Ascending aorta (tissue), 2 donors: ENCODE measurements around the gene CPA3. TPM values are rescaled to one million over a fixed set of nuclear protein-coding genes. Genes with fewer than 3 reads are reported as not detected.

ENCODE experiments used
- DNase-seq, 2 donors: peaks; one replicate each; pipeline ENCODE4 v3.0.0-alpha.2; 2019; ENCODE audit warnings: low spot score in 2 of 2
- H3K27ac ChIP-seq, 2 donors: fragments of 200-600 bp; sonication (generic); one replicate each; pipeline ENCODE4 v1.5.1; 2016 to 2017; ENCODE audit warnings: mild to moderate bottlenecking in 1 of 2
- H3K27me3 ChIP-seq: fragments of 200-600 bp; sonication (generic); one replicate; pipeline ENCODE4 v1.5.1; 2017
- H3K36me3 ChIP-seq, 2 donors: fragments of 200-600 bp; sonication (generic); one replicate each; pipeline ENCODE4 v1.5.1; 2016
- H3K4me1 ChIP-seq, 2 donors: fragments of 200-600 bp; sonication (generic); one replicate each; pipeline ENCODE4 v1.5.1; 2016 to 2017; ENCODE audit warnings: mild to moderate bottlenecking in 1 of 2
- H3K4me3 ChIP-seq, 2 donors: fragments of 200-600 bp; sonication (generic); one replicate each; pipeline ENCODE4 v1.5.1; 2016 to 2017; ENCODE audit warnings: mild to moderate bottlenecking in 1 of 2
- H3K9me3 ChIP-seq, 2 donors: fragments of 200-600 bp; sonication (generic); one replicate each; pipeline ENCODE4 v1.5.1; 2016
- CTCF ChIP-seq, 3 experiments: fragments of 200-600 bp in 2 of 3; fragments of 450-650 bp in 1 of 3; sonication (generic) in 2 of 3; IDR thresholded peaks; one replicate each; pipeline ENCODE4 v1.5.1; 2016 to 2019; ENCODE audit warnings: antibody characterized with exemption in 3 of 3, mild to moderate bottlenecking in 1 of 3, moderate library complexity in 1 of 3
- intact Hi-C: fragments of 100-400 bp; cut with DNase I; formaldehyde crosslinking; loops from one replicate; pipeline ENCODE4 v1.15.1; 2023
- total RNA-seq: library from RNA; depleted of rRNA; stranded (reverse); fragments of >200 nt; gene quantifications from one replicate; pipeline ENCODE4 v1.1.0, GENCODE V29; 2016

CPA3 gene
- not detected for total RNA-seq

GRCh38 chr3:148865049-148865448 is at the start of gene CPA3:
TSS of gene CPA3 (plus strand) at chr3:148865296. CDS start at chr3:148865308, 12 bp downstream.
- no peak for DNase-seq
- Histone ChIP-seq H3K27me3 (no peaks in the 10 kb centered on the region), H3K4me3 (no peak within 1 kb of the TSS), H3K36me3 (no peaks in the 10 kb centered on the region), H3K9me3 (no peaks in the 10 kb centered on the region), H3K4me1 (no peaks in the 10 kb centered on the region), H3K27ac (no peak within 1 kb of the TSS)
- intact Hi-C loops, result no loop called here
- no peak for TF ChIP-seq CTCF (IDR thresholded peaks at IDR 0.05)

- DNase-seq, result no peak
- no peak overlapping the region for H3K4me3 ChIP-seq
- no peaks in the 10 kb centered on the region for H3K27me3 ChIP-seq
- intact Hi-C loops, result no loop called here
- H3K36me3 ChIP-seq, result no peaks in the 10 kb centered on the region
- no peaks in the 10 kb centered on the region for H3K9me3 ChIP-seq
- H3K4me1 ChIP-seq, result no peaks in the 10 kb centered on the region
- TF ChIP-seq CTCF (IDR thresholded peaks at IDR 0.05), result no peak
- H3K27ac ChIP-seq, result no peak overlapping the region
Measured at GRCh38 chr3:148815316-148816110, 49.6 kb upstream of the CPA3 start.

GRCh38 chr3:148816427-148816826 is 48.7 kb upstream of the CPA3 start:
- Histone ChIP-seq H3K4me1 (no peaks in the 10 kb centered on the region), H3K27me3 (no peaks in the 10 kb centered on the region), H3K9me3 (no peaks in the 10 kb centered on the region), H3K27ac (no peak overlapping the region), H3K36me3 (no peaks in the 10 kb centered on the region), H3K4me3 (no peak overlapping the region)
- intact Hi-C loops, result no loop called here
- DNase-seq, result no peak
- TF ChIP-seq CTCF (IDR thresholded peaks at IDR 0.05), result no peak

GRCh38 chr3:148816981-148817525 is 48.0 kb upstream of the CPA3 start:
- Histone ChIP-seq H3K9me3 (peaks cover 0 to 2% of the 10 kb centered on the region in 2 donors), H3K27me3 (no peaks in the 10 kb centered on the region), H3K4me1 (no peaks in the 10 kb centered on the region), H3K36me3 (no peaks in the 10 kb centered on the region), H3K27ac (no peak overlapping the region), H3K4me3 (no peak overlapping the region)
- intact Hi-C loops, result no loop called here
- no peak for TF ChIP-seq CTCF (IDR thresholded peaks at IDR 0.05)
- no peak for DNase-seq

GRCh38 chr3:148820361-148821245 is 44.5 kb upstream of the CPA3 start:
- Histone ChIP-seq H3K27me3 (no peaks in the 10 kb centered on the region), H3K4me3 (no peak overlapping the region), H3K4me1 (no peaks in the 10 kb centered on the region), H3K9me3 (peaks cover 0 to 8% of the 10 kb centered on the region in 2 donors), H3K27ac (no peak overlapping the region), H3K36me3 (no peaks in the 10 kb centered on the region)
- intact Hi-C loops, result no loop called here
- TF ChIP-seq CTCF (IDR thresholded peaks at IDR 0.05), result no peak
- DNase-seq, result no peak
